NCI-H460 (cell line): ENCODE measurements around the gene S100A4. TPM values are rescaled to one million over a fixed set of nuclear protein-coding genes. Genes with fewer than 3 reads are reported as not detected.

Experiments
- DNase-seq: peaks from one replicate; pipeline ENCODE4 v3.0.0-alpha.2; 2016; ENCODE audit warnings: low read depth; ENCODE audit errors: extremely low read depth
- total RNA-seq: library from RNA; depleted of rRNA; stranded (reverse); fragments of >200 nt; shearing (Covaris generic); gene quantifications from 2 replicates; pipeline ENCODE4 v1.2.3, GENCODE V29; 2014; rRNA removed

The S100A4 gene
- total RNA-seq, 1 experiment from 2014 or later = 201 TPM

DNA sequence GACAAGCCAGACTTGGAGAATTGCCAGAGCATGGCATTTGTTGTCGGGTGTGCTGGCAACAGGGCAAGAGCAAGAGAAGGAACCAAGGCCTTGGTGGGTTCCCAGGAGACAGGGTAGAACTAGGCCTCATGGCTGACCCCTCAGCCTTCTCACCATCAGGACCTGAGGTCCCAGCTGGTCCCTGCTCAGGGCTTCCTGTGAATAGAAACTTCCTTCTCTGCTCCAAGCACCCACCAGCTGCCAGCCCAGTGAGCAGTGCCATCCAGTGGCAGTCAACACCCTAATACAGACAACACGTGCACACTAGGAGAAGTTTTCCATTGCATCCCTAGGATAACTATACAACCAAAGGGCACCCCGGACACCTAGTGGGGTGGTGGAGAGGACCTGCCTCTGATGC is 32.6 kb downstream of the S100A4 start:
- no peak for DNase-seq

DNA sequence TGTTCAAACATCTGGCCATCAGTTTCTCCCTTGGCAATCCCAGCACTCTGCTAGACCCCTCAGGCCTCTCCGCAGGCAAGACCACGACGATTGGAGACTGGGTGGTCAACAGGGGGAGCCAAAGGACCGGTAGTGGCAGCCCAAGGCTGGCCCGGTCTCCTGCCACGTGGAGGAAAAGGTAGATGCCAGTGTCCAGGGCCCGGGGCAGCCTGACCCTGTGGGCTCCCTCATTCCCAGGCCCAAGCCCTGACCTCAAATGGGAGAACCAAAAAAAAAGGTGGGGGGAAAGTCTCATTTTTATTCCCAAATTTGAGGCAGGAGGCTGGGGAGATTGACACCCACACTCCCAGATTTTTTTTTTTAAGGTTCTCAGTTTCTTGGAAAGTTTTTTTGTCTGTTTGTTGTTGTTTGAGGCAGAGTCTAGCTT is 34.6 kb downstream of the S100A4 start:
- peak; percentile 88 for DNase-seq

- DNase-seq = peak; percentile 52
These were observed 35.8 kb downstream of the S100A4 start for GRCh38 chr1:153509729-153510354.

- DNase-seq = no peak
These were observed 36.6 kb downstream of the S100A4 start for GRCh38 chr1:153509036-153509435.

DNA sequence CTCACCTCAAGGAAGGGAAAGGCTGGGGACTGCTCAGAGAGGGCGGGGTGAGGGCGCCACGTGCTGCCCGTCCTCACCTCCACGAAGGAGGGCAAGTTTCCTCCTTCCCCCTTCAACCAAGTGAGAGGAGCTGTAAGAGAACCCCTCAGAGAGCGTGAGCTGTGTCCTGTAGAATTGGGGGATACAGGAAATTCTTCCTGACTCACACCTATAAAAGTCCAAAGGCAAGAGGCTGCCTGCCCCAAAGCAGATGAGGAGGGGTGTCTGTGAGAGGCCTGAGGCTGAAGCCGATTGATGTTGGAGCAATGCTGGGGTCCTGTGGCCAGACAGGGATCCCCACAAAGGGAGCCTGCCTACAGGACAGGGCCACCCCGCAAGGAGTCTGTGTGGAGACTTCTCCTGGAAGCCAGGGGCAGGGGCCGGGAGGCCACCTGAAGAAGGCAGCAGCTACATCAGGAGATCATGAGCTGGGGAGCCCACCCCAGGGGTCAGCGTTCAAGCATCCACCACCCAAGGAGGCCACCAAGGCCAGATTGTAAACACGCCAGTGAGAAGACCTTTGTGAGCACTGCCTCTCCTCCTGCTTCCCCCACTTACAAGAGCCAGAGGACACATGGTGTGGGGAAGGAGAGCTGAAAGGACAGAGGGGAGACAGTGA is 37.6 kb downstream of the S100A4 start:
- no peak for DNase-seq

- no peak for DNase-seq
These were observed 38.7 kb downstream of the S100A4 start for GRCh38 chr1:153506831-153507413.

DNA sequence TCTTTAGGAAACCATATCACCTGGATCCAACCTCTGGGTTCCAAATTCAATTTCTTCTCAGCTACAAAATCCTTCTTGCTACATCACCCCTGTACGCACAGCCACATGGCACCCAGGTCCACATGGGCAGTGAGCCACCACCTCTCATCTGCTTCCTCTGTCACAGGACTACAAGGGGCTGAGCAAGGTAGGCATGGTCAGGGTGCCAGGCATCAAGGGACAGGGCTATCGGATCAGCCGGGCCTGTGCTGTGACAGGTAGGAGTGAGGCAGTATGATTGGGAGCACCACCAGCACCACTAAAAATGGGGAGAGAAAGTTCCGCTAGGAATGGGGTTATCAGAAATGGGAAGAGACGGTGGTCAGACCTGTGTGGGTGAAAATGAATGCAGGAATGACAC is 39.2 kb downstream of the S100A4 start:
- DNase-seq = no peak

DNA sequence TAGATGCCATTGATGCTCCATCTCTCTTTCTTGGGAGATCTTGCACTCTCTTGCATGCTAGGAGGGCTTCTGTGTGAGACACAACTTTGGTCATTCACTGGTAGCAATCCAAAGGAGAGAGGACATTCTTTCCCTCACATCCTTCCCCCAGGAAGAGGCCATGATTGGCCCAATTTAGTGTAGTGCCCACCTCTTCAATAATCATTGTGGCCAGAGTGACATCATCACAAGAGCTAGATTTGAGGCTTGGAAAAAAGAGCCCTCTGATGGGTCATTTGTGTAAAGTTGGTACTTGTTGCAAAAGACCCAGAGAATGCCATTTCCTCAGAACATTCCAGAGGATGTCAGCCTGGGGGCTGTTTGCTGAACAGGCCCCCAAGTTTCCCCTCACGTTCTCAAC is 40.0 kb downstream of the S100A4 start:
- DNase-seq = no peak

DNA sequence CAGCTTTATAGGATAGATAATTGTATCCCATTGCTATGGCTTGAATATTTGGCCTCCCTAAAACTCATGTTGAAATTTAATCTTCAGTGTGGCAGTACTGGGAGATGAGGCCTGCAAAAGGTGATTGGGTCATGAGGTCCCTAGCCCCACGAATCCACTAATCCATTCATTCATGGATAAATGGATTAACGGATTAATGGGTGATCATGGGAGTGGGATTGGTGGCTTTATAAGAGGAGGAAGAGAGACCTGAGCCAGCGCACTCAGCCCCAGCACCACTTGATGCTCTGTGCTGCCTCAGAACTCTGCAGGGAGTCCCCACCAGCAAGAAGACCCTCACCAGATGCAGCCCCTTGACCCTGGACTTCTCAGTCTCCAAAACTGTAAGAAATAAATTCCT is 41.8 kb downstream of the S100A4 start:
- DNase-seq = no peak

- no peak for DNase-seq
These were observed 46.9 kb downstream of the S100A4 start for GRCh38 chr1:153498746-153499145.

GRCh38 chr1:153495536-153495935 is 50.1 kb downstream of the S100A4 start:
- DNase-seq = no peak

DNA sequence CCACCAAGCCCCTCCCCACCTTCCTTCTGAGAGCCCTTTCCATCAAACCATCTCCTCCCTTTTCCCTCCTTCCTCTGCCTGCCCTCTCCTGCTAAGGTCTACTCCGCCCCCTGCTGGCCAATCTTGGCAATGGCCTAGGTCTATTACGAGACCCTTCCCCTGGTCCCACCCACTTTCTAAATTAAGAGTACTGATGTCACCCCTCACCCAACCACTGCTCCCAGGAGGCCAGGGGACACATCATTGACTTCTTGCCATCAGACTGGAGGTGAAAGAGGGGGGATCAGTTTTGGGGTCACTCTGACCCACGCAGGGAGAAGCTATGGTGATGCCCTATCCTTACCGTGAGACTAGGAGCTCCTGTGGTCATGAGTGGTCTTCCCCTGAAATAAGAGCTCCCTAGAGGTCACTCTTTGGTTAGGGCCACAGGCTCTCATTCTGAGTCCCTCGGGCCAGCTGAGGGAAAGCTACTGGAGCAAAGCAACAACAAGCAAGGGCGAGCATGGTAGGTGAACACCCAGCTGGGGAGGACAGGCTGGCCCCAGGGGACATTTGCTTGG is 50.5 kb downstream of the S100A4 start:
- DNase-seq = peak; percentile 70

Other genes starting within 250 kb of the S100A4 start
- not detected in 2 replicates for gene PGLYRP3, start 232.9 kb downstream of the S100A4 start, total RNA-seq
- not detected in 2 replicates for gene PGLYRP4, start 197.0 kb downstream of the S100A4 start, total RNA-seq
- gene S100A9, start 188.0 kb downstream of the S100A4 start, total RNA-seq = 1.9 and 2.3 TPM in 2 replicates
- not detected in 2 replicates for gene S100A12, start 170.2 kb downstream of the S100A4 start, total RNA-seq
- gene S100A8, start 154.7 kb downstream of the S100A4 start, total RNA-seq = not detected in 2 replicates
- gene S100A7A, start 129.3 kb downstream of the S100A4 start, total RNA-seq = not detected in 2 replicates
- gene S100A7, start 85.2 kb downstream of the S100A4 start, total RNA-seq = not detected in 2 replicates
- gene S100A6, start 9.8 kb downstream of the S100A4 start, total RNA-seq = 743 and 832 TPM in 2 replicates
- 0.30 TPM in 1 of 2 replicates, not detected in the other for gene S100A5, start 4.9 kb downstream of the S100A4 start, total RNA-seq
- gene S100A3, start 3.5 kb upstream of the S100A4 start, total RNA-seq = 1.1 and 3.4 TPM in 2 replicates
- gene S100A2, start 20.0 kb upstream of the S100A4 start, total RNA-seq = 4.0 and 5.6 TPM in 2 replicates
- 96.5 and 101 TPM in 2 replicates for gene S100A16, start 67.3 kb upstream of the S100A4 start, total RNA-seq
- not detected in 2 replicates for gene S100A14, start 70.5 kb upstream of the S100A4 start, total RNA-seq
- 74.4 and 99.7 TPM in 2 replicates for gene S100A13, start 81.7 kb upstream of the S100A4 start, total RNA-seq
- not detected in 2 replicates for gene S100A1, start 82.6 kb upstream of the S100A4 start, total RNA-seq
- 82.8 and 101 TPM in 2 replicates for gene CHTOP, start 88.3 kb upstream of the S100A4 start, total RNA-seq
- gene SNAPIN, start 112.9 kb upstream of the S100A4 start, total RNA-seq = 72.9 and 80.0 TPM in 2 replicates
- 294 and 315 TPM in 2 replicates for gene ILF2, start 125.2 kb upstream of the S100A4 start, total RNA-seq
- gene NPR1, start 132.9 kb upstream of the S100A4 start, total RNA-seq = 3.0 and 3.3 TPM in 2 replicates
- 36.3 and 46.6 TPM in 2 replicates for gene INTS3, start 182.2 kb upstream of the S100A4 start, total RNA-seq
- 0.69 and 1.2 TPM in 2 replicates for gene SLC27A3, start 229.6 kb upstream of the S100A4 start, total RNA-seq